ENCODE data around the gene GNPTAB. TPM values are rescaled to one million over a fixed set of nuclear protein-coding genes. Genes with fewer than 3 reads are reported as not detected.
"Not testable (repeated sequence)": the region's sequence is repeated elsewhere in the genome, so short reads cannot be mapped to it uniquely, and the experiment has no call there.

GNPTAB gene
- total RNA-seq, 2 donors from 2014 or later: 24.0 to 28.3 TPM

- Histone ChIP-seq H3K4me3 (no peak overlapping the region), H3K4me1 (ENCODE audit: control insufficient read depth in 1 of 2, low read depth in 2 of 2) (peaks cover 0 to 24% of the 10 kb centered on the region in 2 donors), H3K27ac (no peak overlapping the region), H3K36me3 (no peaks in the 10 kb centered on the region), H3K27me3 (replicated peaks; ENCODE audit: insufficient read depth) (no peaks in the 10 kb centered on the region), H3K9me3 (no peaks in the 10 kb centered on the region)
- ATAC-seq (ENCODE audit: insufficient number of reproducible peaks, low FRiP score, low read depth): no peak
- DNase-seq (ENCODE audit: low spot score): no peak
- TF ChIP-seq CTCF (IDR thresholded peaks at IDR 0.05): no peak
These were observed 5.9 kb downstream of the GNPTAB start for GRCh38 chr12:101824831-101825230.

DNA sequence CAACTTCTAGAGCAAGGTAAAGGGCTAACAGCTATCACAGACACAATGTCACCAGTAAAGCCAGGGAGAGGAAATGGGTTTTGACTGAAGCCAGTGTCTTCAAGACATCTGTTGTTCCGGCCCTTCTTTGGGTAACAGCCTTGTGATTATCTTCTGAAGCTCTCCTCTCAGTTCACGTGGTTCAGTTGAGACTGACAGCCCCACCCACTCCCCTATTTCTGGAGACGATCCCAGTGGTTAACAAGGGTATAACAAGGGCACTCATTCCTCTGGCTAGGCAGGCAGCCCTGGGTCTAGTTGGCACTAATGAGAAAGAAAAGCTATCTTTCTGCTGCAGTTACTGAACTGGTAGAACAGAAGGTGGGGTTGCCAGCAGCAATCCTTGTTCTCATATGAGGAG lies 6.9 kb downstream of the GNPTAB start:
- no peak overlapping the region for H3K27ac ChIP-seq

DNA sequence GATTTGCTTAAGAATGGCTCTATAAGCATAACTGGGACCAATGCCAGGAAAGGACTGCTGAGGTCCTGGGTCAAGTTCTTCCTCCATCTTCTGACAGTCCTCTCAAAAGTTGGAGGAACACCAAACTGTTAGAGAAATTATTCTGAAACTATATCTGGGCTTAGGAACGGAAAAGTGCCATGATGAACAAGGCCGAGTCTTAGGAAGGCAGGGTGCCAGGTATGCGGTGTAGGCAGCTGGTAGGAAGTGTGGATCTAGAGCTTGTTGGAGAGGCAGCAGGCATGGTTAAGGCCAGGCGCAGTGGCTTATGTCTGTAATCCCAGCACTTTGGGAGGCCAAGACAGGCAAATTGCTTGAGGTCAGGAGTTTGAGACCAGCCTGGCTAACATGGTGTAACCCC lies 7.7 kb downstream of the GNPTAB start:
- Histone ChIP-seq H3K9me3 (no peaks in the 10 kb centered on the region), H3K36me3 (no peaks in the 10 kb centered on the region), H3K27me3 (replicated peaks; ENCODE audit: insufficient read depth) (no peaks in the 10 kb centered on the region), H3K27ac (no peak overlapping the region), H3K4me1 (ENCODE audit: control insufficient read depth in 1 of 2, low read depth in 2 of 2) (peaks cover 0 to 7% of the 10 kb centered on the region in 2 donors), H3K4me3 (no peak overlapping the region)
- ATAC-seq (ENCODE audit: insufficient number of reproducible peaks, low FRiP score, low read depth) (no peak), DNase-seq (ENCODE audit: low spot score) (no peak)
- TF ChIP-seq CTCF (IDR thresholded peaks at IDR 0.05): no peak

More for the DNA sequence above, 6.9 kb downstream of the GNPTAB start:
- Histone ChIP-seq H3K4me1 (ENCODE audit: control insufficient read depth in 1 of 2, low read depth in 2 of 2) (peaks cover 0 to 16% of the 10 kb centered on the region in 2 donors), H3K9me3 (no peaks in the 10 kb centered on the region), H3K36me3 (no peaks in the 10 kb centered on the region), H3K27me3 (replicated peaks; ENCODE audit: insufficient read depth) (no peaks in the 10 kb centered on the region), H3K4me3 (no peak overlapping the region)
- ATAC-seq (ENCODE audit: insufficient number of reproducible peaks, low FRiP score, low read depth) (no peak), DNase-seq (ENCODE audit: low spot score) (no peak)
- no peak for TF ChIP-seq CTCF (IDR thresholded peaks at IDR 0.05)

- ATAC-seq (ENCODE audit: insufficient number of reproducible peaks, low FRiP score, low read depth): no peak
- Histone ChIP-seq H3K27ac (no peak overlapping the region), H3K9me3 (no peaks in the 10 kb centered on the region), H3K36me3 (no peaks in the 10 kb centered on the region), H3K4me3 (no peak overlapping the region), H3K4me1 (ENCODE audit: control insufficient read depth in 1 of 2, low read depth in 2 of 2) (peaks cover 0 to 2% of the 10 kb centered on the region in 2 donors), H3K27me3 (replicated peaks; ENCODE audit: insufficient read depth) (no peaks in the 10 kb centered on the region)
- no peak for TF ChIP-seq CTCF (IDR thresholded peaks at IDR 0.05)
- DNase-seq (ENCODE audit: low spot score): no peak
These were observed 11.3 kb downstream of the GNPTAB start for GRCh38 chr12:101819467-101819866.

DNA sequence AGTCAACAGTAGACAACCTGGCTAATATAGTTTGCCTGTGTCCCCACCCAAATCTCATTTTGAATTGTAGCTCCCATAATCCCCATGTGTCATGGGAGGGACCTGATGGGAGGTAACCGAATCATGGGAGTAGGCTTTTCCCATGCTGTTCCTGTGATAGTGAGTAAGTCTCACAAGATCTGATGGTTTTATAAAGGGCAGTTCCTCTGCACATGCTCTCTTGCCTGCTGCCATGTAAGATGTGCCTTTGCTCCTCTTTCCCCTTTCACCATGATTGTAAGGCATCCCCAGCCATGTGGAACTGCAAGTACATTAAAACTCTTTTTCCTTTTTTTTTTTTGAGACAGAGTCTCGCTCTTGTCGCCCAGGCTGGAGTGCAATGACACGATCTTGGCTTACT lies 12.1 kb downstream of the GNPTAB start:
- not testable (repeated sequence) for H3K4me3 ChIP-seq; H3K27me3 ChIP-seq (replicated peaks; ENCODE audit: insufficient read depth); H3K4me1 ChIP-seq (ENCODE audit: control insufficient read depth in 1 of 2, low read depth in 2 of 2); H3K36me3 ChIP-seq; H3K9me3 ChIP-seq; ATAC-seq (ENCODE audit: insufficient number of reproducible peaks, low FRiP score, low read depth); H3K27ac ChIP-seq; DNase-seq (ENCODE audit: low spot score)

DNA sequence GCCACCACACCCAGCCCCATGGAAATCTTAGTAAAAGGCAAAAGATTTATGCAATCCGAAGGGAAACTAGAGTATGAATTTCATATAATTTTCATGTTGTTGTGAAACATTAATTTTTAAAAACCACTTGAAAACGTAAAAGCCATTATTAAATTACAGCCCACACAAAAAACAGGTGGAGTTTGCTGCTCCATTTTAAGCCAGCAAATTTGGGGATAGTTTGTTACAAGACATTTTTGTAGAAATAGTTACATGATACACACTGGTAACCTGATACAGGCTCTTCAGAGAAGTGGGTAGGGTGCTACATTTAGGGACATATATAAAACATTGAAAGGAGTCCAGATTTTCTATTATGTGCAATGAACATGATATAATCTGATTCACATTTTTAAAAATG lies 17.6 kb downstream of the GNPTAB start:
- no peaks in the 10 kb centered on the region for H3K27me3 ChIP-seq (replicated peaks; ENCODE audit: insufficient read depth)
- no peak overlapping the region for H3K4me3 ChIP-seq
- H3K9me3 ChIP-seq: no peaks in the 10 kb centered on the region
- no peak for TF ChIP-seq CTCF (IDR thresholded peaks at IDR 0.05)
- no peaks in the 10 kb centered on the region for H3K36me3 ChIP-seq
- DNase-seq (ENCODE audit: low spot score) (no peak), ATAC-seq (ENCODE audit: insufficient number of reproducible peaks, low FRiP score, low read depth) (no peak)
- no peak overlapping the region for H3K27ac ChIP-seq
- H3K4me1 ChIP-seq (ENCODE audit: control insufficient read depth in 1 of 2, low read depth in 2 of 2): peaks cover 0 to 7% of the 10 kb centered on the region in 2 donors

DNA sequence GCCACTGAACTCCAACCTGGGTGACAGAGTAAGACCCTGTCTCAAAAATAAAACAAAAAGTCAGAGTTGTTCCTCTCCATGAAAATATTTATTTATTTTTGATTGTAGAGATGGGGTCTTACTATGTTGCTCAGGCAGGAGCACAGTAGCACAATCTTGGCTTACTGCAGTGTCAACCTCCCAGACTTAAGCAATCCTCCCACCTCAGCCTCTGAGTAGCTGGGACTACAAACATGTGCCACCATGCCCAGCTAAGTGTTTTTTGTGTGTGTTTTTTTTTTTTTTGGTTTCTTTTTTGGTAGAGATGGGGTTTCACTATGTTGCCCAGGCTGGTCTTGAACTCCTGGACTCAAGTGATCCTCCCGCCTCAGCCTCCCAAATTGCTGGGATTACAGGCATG lies 18.0 kb downstream of the GNPTAB start:
- not testable (repeated sequence) for ATAC-seq (ENCODE audit: insufficient number of reproducible peaks, low FRiP score, low read depth); H3K27ac ChIP-seq; H3K36me3 ChIP-seq; H3K4me1 ChIP-seq (ENCODE audit: control insufficient read depth in 1 of 2, low read depth in 2 of 2); H3K4me3 ChIP-seq; H3K9me3 ChIP-seq; H3K27me3 ChIP-seq (replicated peaks; ENCODE audit: insufficient read depth); DNase-seq (ENCODE audit: low spot score)

DNA sequence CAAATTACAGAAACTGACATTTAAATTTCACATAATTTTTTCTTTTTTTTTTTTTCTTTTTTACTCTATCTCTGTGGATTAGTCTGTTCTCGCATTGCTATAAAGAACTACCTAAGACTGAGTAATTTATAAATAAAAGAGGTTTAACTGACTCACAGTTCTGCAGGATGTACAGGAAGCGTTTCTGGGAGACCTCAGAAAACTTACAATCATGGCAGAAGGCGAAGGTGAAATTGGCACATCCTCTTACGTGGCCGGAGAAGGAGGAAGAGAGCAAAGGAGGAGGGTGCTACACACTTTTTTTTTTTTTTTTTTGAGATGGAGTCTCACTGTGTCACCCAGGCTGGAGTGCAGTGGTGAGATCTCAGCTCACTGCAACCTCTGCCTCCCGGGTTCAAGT lies 19.4 kb downstream of the GNPTAB start:
- H3K4me1 ChIP-seq (ENCODE audit: control insufficient read depth in 1 of 2, low read depth in 2 of 2); H3K9me3 ChIP-seq; H3K27ac ChIP-seq; H3K4me3 ChIP-seq; DNase-seq (ENCODE audit: low spot score); H3K36me3 ChIP-seq; ATAC-seq (ENCODE audit: insufficient number of reproducible peaks, low FRiP score, low read depth); H3K27me3 ChIP-seq (replicated peaks; ENCODE audit: insufficient read depth): not testable (repeated sequence)
